H9 (cell line): Measurements from ENCODE around the gene STK32B. TPM values are rescaled to one million over a fixed set of nuclear protein-coding genes. Genes with fewer than 3 reads are reported as not detected.

ENCODE experiments used
- DNase-seq: peaks from one replicate; pipeline ENCODE4 v3.0.0-alpha.2; 2017
- H2AFZ ChIP-seq: one replicate; pipeline ENCODE4 v1.6.1; 2013; ENCODE audit warnings: mild to moderate bottlenecking, low read length, control low read depth, moderate library complexity
- H2AK5ac ChIP-seq: 2 replicates; pipeline ENCODE4 v1.6.1; 2013; ENCODE audit warnings: low read length, control low read depth, mixed read lengths; ENCODE audit not compliant: insufficient read length
- H2BK120ac ChIP-seq: one replicate; pipeline ENCODE4 v1.6.1; 2013; ENCODE audit warnings: low read depth, mild to moderate bottlenecking, low read length, control low read depth, inconsistent platforms; ENCODE audit not compliant: poor library complexity, severe bottlenecking
- H2BK12ac ChIP-seq: 2 replicates; pipeline ENCODE4 v1.6.1; 2013; ENCODE audit warnings: low read length, control low read depth, mixed read lengths, low read depth; ENCODE audit not compliant: insufficient read length
- H2BK15ac ChIP-seq: 2 replicates; pipeline ENCODE4 v1.6.1; 2013; ENCODE audit warnings: low read depth, low read length, control low read depth
- H2BK20ac ChIP-seq: one replicate; pipeline ENCODE4 v1.6.1; 2013; ENCODE audit warnings: low read depth, mild to moderate bottlenecking, low read length, control low read depth, inconsistent platforms; ENCODE audit not compliant: poor library complexity, severe bottlenecking
- H2BK5ac ChIP-seq: 2 replicates; pipeline ENCODE4 v1.6.1; 2013; ENCODE audit warnings: low read length, control low read depth, mixed read lengths; ENCODE audit not compliant: insufficient read length
- H3K14ac ChIP-seq: 2 replicates; pipeline ENCODE4 v1.6.1; 2013; ENCODE audit warnings: low read length, control low read depth; ENCODE audit not compliant: insufficient read depth
- H3K18ac ChIP-seq: 2 replicates; pipeline ENCODE4 v1.6.1; 2013; ENCODE audit warnings: low read depth, mild to moderate bottlenecking, mixed read lengths, low read length, control low read depth; ENCODE audit not compliant: insufficient read length
- H3K23ac ChIP-seq: 2 replicates; pipeline ENCODE4 v1.6.1; 2013; ENCODE audit warnings: low read length, control low read depth, mixed read lengths, low read depth; ENCODE audit not compliant: insufficient read length
- H3K23me2 ChIP-seq: 2 replicates; pipeline ENCODE4 v1.6.1; 2013; ENCODE audit warnings: low read depth, mild to moderate bottlenecking, mixed read lengths, low read length, control low read depth; ENCODE audit not compliant: insufficient read length, poor library complexity, severe bottlenecking
- H3K27ac ChIP-seq: 2 replicates; pipeline ENCODE4 v1.5.1; 2013; ENCODE audit warnings: low read length, control low read depth, mixed read lengths, low read depth; ENCODE audit not compliant: insufficient read length
- H3K27me3 ChIP-seq: 2 replicates; pipeline ENCODE4 v1.6.1; 2013; ENCODE audit warnings: low read length, control low read depth, inconsistent platforms; ENCODE audit not compliant: insufficient read depth
- H3K4ac ChIP-seq: 2 replicates; pipeline ENCODE4 v1.6.1; 2013; ENCODE audit warnings: low read depth, mild to moderate bottlenecking, control low read depth, inconsistent platforms, low read length, moderate library complexity
- H3K4me1 ChIP-seq: 2 replicates; pipeline ENCODE4 v1.6.1; 2013; ENCODE audit warnings: low read length, control low read depth, inconsistent platforms; ENCODE audit not compliant: insufficient read depth
- H3K4me2 ChIP-seq: 2 replicates; pipeline ENCODE4 v1.6.1; 2013; ENCODE audit warnings: low read length, control low read depth, mixed read lengths; ENCODE audit not compliant: insufficient read length, insufficient read depth
- H3K56ac ChIP-seq: 2 replicates; pipeline ENCODE4 v1.6.1; 2013; ENCODE audit warnings: low read depth, mild to moderate bottlenecking, mixed read lengths, low read length, control low read depth; ENCODE audit not compliant: insufficient read length
- H3K79me1 ChIP-seq: 2 replicates; pipeline ENCODE4 v1.6.1; 2013; ENCODE audit warnings: low read depth, mild to moderate bottlenecking, moderate library complexity, low read length, control low read depth, inconsistent platforms; ENCODE audit not compliant: insufficient read depth, poor library complexity, severe bottlenecking
- H3K79me2 ChIP-seq: 2 replicates; pipeline ENCODE4 v1.6.1; 2013; ENCODE audit warnings: low read length, control low read depth, inconsistent platforms; ENCODE audit not compliant: insufficient read depth
- H3K9ac ChIP-seq: 2 replicates; pipeline ENCODE4 v1.6.1; 2013; ENCODE audit warnings: low read length, control low read depth, mixed read lengths; ENCODE audit not compliant: insufficient read length; ENCODE audit errors: extremely low read depth
- H3K9me3 ChIP-seq: one replicate; pipeline ENCODE4 v1.6.1; 2013; ENCODE audit warnings: low read depth, low read length, inconsistent platforms; ENCODE audit not compliant: control insufficient read depth
- H3T11ph ChIP-seq: one replicate; pipeline ENCODE4 v1.6.1; 2013; ENCODE audit warnings: mild to moderate bottlenecking, low read length, control low read depth, inconsistent platforms
- H4K20me1 ChIP-seq: one replicate; pipeline ENCODE4 v1.6.1; 2013; ENCODE audit not compliant: control insufficient read depth, insufficient read length, insufficient read depth
- H4K5ac ChIP-seq: 2 replicates; pipeline ENCODE4 v1.6.1; 2013; ENCODE audit warnings: low read depth, mild to moderate bottlenecking, mixed read lengths, low read length, control low read depth; ENCODE audit not compliant: insufficient read length
- H4K8ac ChIP-seq: replicated peaks from 2 replicates; pipeline ENCODE4 v1.6.1; 2013; ENCODE audit warnings: low read length, control low read depth, mixed read lengths, low read depth; ENCODE audit not compliant: insufficient read length
- H4K91ac ChIP-seq: 2 replicates; pipeline ENCODE4 v1.6.1; 2013; ENCODE audit warnings: low read depth, mild to moderate bottlenecking, moderate library complexity, mixed read lengths, low read length, control low read depth; ENCODE audit not compliant: insufficient read length
- H3K27ac Mint-ChIP-seq, 3 experiments: 2 replicates in 2 of 3; 3 replicates in 1 of 3; pipeline ENCODE4 v1.8.0; 2020 to 2021; ENCODE audit warnings: mixed read lengths in 3 of 3, mild to moderate bottlenecking in 1 of 3, moderate library complexity in 1 of 3
- H3K27me3 Mint-ChIP-seq: 2 replicates; pipeline ENCODE4 v1.8.0; 2021; ENCODE audit warnings: low read depth, mild to moderate bottlenecking, moderate library complexity, mixed read lengths
- H3K36me3 Mint-ChIP-seq, 3 experiments: 2 replicates in 2 of 3; 3 replicates in 1 of 3; pipeline ENCODE4 v1.8.0; 2020 to 2021; ENCODE audit warnings: low read depth in 3 of 3, mixed read lengths in 3 of 3; ENCODE audit not compliant: insufficient read depth in 1 of 3
- H3K4me1 Mint-ChIP-seq, 2 experiments: 2 replicates each; pipeline ENCODE4 v1.8.0; 2020; ENCODE audit warnings: mixed read lengths in 2 of 2
- H3K4me3 Mint-ChIP-seq, 2 experiments: 2 replicates in 1 of 2; 3 replicates in 1 of 2; pipeline ENCODE4 v1.8.0; 2020 to 2021; ENCODE audit warnings: mild to moderate bottlenecking in 2 of 2, mixed read lengths in 2 of 2, moderate library complexity in 1 of 2
- H3K9me3 Mint-ChIP-seq, 2 experiments: 2 replicates in 1 of 2; 3 replicates in 1 of 2; pipeline ENCODE4 v1.8.0; 2020; ENCODE audit warnings: mild to moderate bottlenecking in 2 of 2, mixed read lengths in 2 of 2, moderate library complexity in 1 of 2
- WGBS: extraction: QIAGEN DNeasy Blood & Tissue Kit; methylation state at CpG from one replicate; pipeline ENCODE4 v1.1.7; 2013; ENCODE audit warnings: missing lambda C conversion rate, low lambda C conversion rate, mixed read lengths; ENCODE audit not compliant: insufficient read length; ENCODE audit errors: extremely low coverage; 5-methylcytosine and 5-hydroxymethylcytosine counted together
- total RNA-seq: library from RNA; stranded (reverse); gene quantifications from 2 replicates; pipeline ENCODE4 v1.2.1, GENCODE V29; 2021
- TF ChIP-seq, protein P1 (sequence below): fragments of 200-600 bp; sonication (generic); conservative IDR thresholded peaks from 3 replicates; pipeline ENCODE4 v1.8.0; 2021; ENCODE audit warnings: antibody characterized with exemption, mild to moderate bottlenecking

Gene STK32B
- total RNA-seq, 1 experiment from 2014 or later: 1.0 TPM

DNA sequence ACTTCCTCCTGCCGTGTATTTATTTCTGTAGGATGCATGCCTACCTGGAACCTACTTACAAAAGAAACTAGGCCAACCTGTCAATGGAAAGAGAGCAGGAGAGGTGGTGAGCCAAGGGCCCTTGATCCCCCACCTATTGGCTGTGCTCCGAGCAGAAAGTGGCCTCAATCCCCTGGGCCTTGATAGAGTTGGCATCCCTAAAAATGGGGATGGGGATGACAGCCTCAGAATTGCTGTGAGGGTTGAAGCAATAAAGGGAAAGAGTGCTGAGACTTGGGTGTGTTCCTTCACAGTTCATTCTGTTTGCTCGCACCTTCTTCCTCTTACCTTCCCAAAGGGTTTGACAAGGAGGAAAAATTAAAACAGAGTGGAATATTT is 314.7 kb downstream of the STK32B start:
- Mint-ChIP-seq H3K27ac (no peak overlapping the region; a peak in 1 of 7 replicates), H3K4me3 (no peak overlapping the region), H3K9me3 (no peaks in the 10 kb centered on the region; a peak in 1 of 5 replicates), H3K36me3 (no peaks in the 10 kb centered on the region), H3K4me1 (peaks cover 8% of the 10 kb centered on the region in 2 experiments; a peak in 3 of 4 replicates), H3K27me3 (peaks cover 1% of the 10 kb centered on the region)
- Histone ChIP-seq H2BK12ac (no peak overlapping the region), H3K4ac (no peak overlapping the region), H3K9me3 (no peaks in the 10 kb centered on the region), H2BK20ac (no peak overlapping the region), H2AFZ (no peak overlapping the region), H3K27me3 (no peaks in the 10 kb centered on the region), H2BK5ac (no peak overlapping the region), H3K9ac (no peak overlapping the region), H3K79me1 (no peaks in the 10 kb centered on the region), H2BK15ac (no peak overlapping the region), H3K23me2 (no peaks in the 10 kb centered on the region), H2BK120ac (no peak overlapping the region), H2AK5ac (no peak overlapping the region), H3K4me1 (no peaks in the 10 kb centered on the region), H4K5ac (no peak overlapping the region), H3T11ph (no peak overlapping the region), H3K56ac (no peak overlapping the region), H4K91ac (no peak overlapping the region), H3K23ac (no peak overlapping the region), H3K79me2 (no peaks in the 10 kb centered on the region), H4K8ac (no peak overlapping the region), H3K27ac (no peak overlapping the region), H3K14ac (no peak overlapping the region), H3K4me2 (no peak overlapping the region), H3K18ac (no peak overlapping the region), H4K20me1 (no peaks in the 10 kb centered on the region)
- no CpG with 5 or more reads among the region's 3 CpGs for WGBS
- TF ChIP-seq, protein P1, sequence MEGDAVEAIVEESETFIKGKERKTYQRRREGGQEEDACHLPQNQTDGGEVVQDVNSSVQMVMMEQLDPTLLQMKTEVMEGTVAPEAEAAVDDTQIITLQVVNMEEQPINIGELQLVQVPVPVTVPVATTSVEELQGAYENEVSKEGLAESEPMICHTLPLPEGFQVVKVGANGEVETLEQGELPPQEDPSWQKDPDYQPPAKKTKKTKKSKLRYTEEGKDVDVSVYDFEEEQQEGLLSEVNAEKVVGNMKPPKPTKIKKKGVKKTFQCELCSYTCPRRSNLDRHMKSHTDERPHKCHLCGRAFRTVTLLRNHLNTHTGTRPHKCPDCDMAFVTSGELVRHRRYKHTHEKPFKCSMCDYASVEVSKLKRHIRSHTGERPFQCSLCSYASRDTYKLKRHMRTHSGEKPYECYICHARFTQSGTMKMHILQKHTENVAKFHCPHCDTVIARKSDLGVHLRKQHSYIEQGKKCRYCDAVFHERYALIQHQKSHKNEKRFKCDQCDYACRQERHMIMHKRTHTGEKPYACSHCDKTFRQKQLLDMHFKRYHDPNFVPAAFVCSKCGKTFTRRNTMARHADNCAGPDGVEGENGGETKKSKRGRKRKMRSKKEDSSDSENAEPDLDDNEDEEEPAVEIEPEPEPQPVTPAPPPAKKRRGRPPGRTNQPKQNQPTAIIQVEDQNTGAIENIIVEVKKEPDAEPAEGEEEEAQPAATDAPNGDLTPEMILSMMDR: no peak
- DNase-seq: no peak
